A673 (cell line): Measurements from ENCODE around the gene SORCS3. TPM values are rescaled to one million over a fixed set of nuclear protein-coding genes. Genes with fewer than 3 reads are reported as not detected.

Experiments
- BruUV-seq: library from RNA; stranded (reverse); fragments of 400-500 nt; replicated peaks from 2 replicates; lab custom pipeline; 2021; lab: Mats Ljungman, UMichigan
- CTCF ChIA-PET: fragments of 300-600 bp; sonication (Branson Sonifier 250); formaldehyde crosslinking; loops from one replicate; lab custom pipeline; 2022; ENCODE audit warnings: antibody characterized with exemption; lab: Charles Lee
- POLR2A ChIA-PET: fragments of 300-600 bp; sonication (Branson Sonifier 250); formaldehyde crosslinking; loops from one replicate; lab custom pipeline; 2022; ENCODE audit warnings: antibody characterized with exemption; ENCODE audit not compliant: low non-redundant PET; lab: Charles Lee
- DNase-seq: peaks from one replicate; pipeline ENCODE4 v3.0.0-alpha.2; 2015; ENCODE audit warnings: low spot score
- H3K27ac ChIP-seq: fragments of 200-600 bp; sonication (generic); 2 replicates; pipeline ENCODE4 v1.5.1; 2016; ENCODE audit warnings: mixed run types, low read depth, mild to moderate bottlenecking, mixed read lengths, antibody characterized with exemption, low read length; ENCODE audit not compliant: poor library complexity, severe bottlenecking
- H3K27me3 ChIP-seq: fragments of 200-600 bp; sonication (generic); replicated peaks from 2 replicates; pipeline ENCODE4 v1.6.1; 2017; ENCODE audit warnings: mixed run types, low read depth, mild to moderate bottlenecking, mixed read lengths, antibody characterized with exemption, low read length; ENCODE audit not compliant: insufficient read depth, poor library complexity
- H3K36me3 ChIP-seq: fragments of 200-600 bp; sonication (generic); 2 replicates; pipeline ENCODE4 v1.6.1; 2016; ENCODE audit warnings: mixed run types, mild to moderate bottlenecking, mixed read lengths, antibody characterized with exemption, low read length; ENCODE audit not compliant: insufficient read depth, poor library complexity, severe bottlenecking
- H3K4me1 ChIP-seq: fragments of 200-600 bp; sonication (generic); 2 replicates; pipeline ENCODE4 v1.6.1; 2017; ENCODE audit warnings: mixed run types, mild to moderate bottlenecking, mixed read lengths, antibody characterized with exemption, low read length; ENCODE audit not compliant: insufficient read depth, poor library complexity, severe bottlenecking
- H3K4me3 ChIP-seq: fragments of 200-600 bp; sonication (generic); 2 replicates; pipeline ENCODE4 v1.5.1; 2016; ENCODE audit warnings: low read depth, mixed run types, mild to moderate bottlenecking, mixed read lengths, low read length; ENCODE audit not compliant: poor library complexity, severe bottlenecking
- H3K9me3 ChIP-seq: fragments of 200-600 bp; sonication (generic); 2 replicates; pipeline ENCODE4 v1.6.1; 2016; ENCODE audit warnings: mixed run types, low read depth, mild to moderate bottlenecking, mixed read lengths, antibody characterized with exemption, low read length; ENCODE audit not compliant: poor library complexity, severe bottlenecking
- CTCF ChIP-seq: fragments of 300-800, 200-600 bp; sonication (generic); conservative IDR thresholded peaks from 2 replicates; pipeline ENCODE4 v1.5.1; 2017; ENCODE audit warnings: low read depth, mild to moderate bottlenecking, antibody characterized with exemption, low read length, moderate library complexity, mixed read lengths
- EZH2 ChIP-seq: fragments of 200-600 bp; sonication (generic); IDR thresholded peaks from 2 replicates; pipeline ENCODE4 v1.6.1; 2017; ENCODE audit warnings: borderline replicate concordance, low read depth, mild to moderate bottlenecking, mixed read lengths, antibody characterized with exemption, low read length; ENCODE audit not compliant: poor library complexity, severe bottlenecking
- intact Hi-C: fragments of 100-400 bp; cut with micrococcal nuclease; formaldehyde crosslinking; loops from one replicate; pipeline ENCODE4 v1.10.0; 2022; ENCODE audit not compliant: unreplicated experiment
- total RNA-seq: library from RNA; stranded (reverse); gene quantifications from 2 replicates; pipeline ENCODE4 v1.2.3, GENCODE V29; 2021

The SORCS3 gene
- total RNA-seq, 1 experiment from 2014 or later = not detected

- Histone ChIP-seq H3K27ac (no peak overlapping the region), H3K4me1 (no peaks in the 10 kb centered on the region), H3K36me3 (no peaks in the 10 kb centered on the region), H3K9me3 (no peaks in the 10 kb centered on the region), H3K4me3 (no peak overlapping the region), H3K27me3 (peaks cover 19% of the 10 kb centered on the region)
- intact Hi-C loops = no loop called here
- TF ChIP-seq CTCF = no peak
- ChIA-PET CTCF (no interaction called here), POLR2A (no interaction called here)
- no peak for DNase-seq
- BruUV-seq = no TSS peak
Measured at GRCh38 chr10:105161149-105161548, 520.1 kb downstream of the SORCS3 start.

GRCh38 chr10:105161767-105162166 is 520.7 kb downstream of the SORCS3 start:
- no TSS peak for BruUV-seq
- no peak for DNase-seq
- H3K36me3 ChIP-seq = no peaks in the 10 kb centered on the region
- H3K4me3 ChIP-seq = no peak overlapping the region
- intact Hi-C loops = no loop called here
- no peaks in the 10 kb centered on the region for H3K9me3 ChIP-seq
- no peaks in the 10 kb centered on the region for H3K4me1 ChIP-seq
- H3K27ac ChIP-seq = no peak overlapping the region
- POLR2A ChIA-PET = no interaction called here
- no peak for TF ChIP-seq CTCF
- no peak for TF ChIP-seq EZH2
- H3K27me3 ChIP-seq = peaks cover 19% of the 10 kb centered on the region
- CTCF ChIA-PET = no interaction called here

GRCh38 chr10:105170521-105170920 is 529.4 kb downstream of the SORCS3 start:
- ChIA-PET POLR2A (no interaction called here), CTCF (no interaction called here)
- H3K27me3 ChIP-seq = peaks cover 30% of the 10 kb centered on the region
- no peak overlapping the region for H3K27ac ChIP-seq
- H3K4me3 ChIP-seq = no peak overlapping the region
- no peaks in the 10 kb centered on the region for H3K9me3 ChIP-seq
- intact Hi-C loops = no loop called here
- DNase-seq = no peak
- H3K4me1 ChIP-seq = no peaks in the 10 kb centered on the region
- H3K36me3 ChIP-seq = no peaks in the 10 kb centered on the region
- TF ChIP-seq CTCF (no peak), EZH2 (no peak)
- no TSS peak for BruUV-seq
